HG02610 (cell line): Measurements from ENCODE around the gene CACNA1D.

Source experiments
- ATAC-seq: cut with Tn5 transposase; IDR thresholded peaks from one replicate; pipeline ENCODE4 v1.9.1; 2021; ENCODE audit warnings: mild to moderate bottlenecking, moderate library complexity; ENCODE audit not compliant: unreplicated experiment

The CACNA1D gene

GRCh38 chr3:53775018-53775417, 280.6 kb downstream of the CACNA1D start:
- ATAC-seq: no peak

- no peak for ATAC-seq
These were observed 281.4 kb downstream of the CACNA1D start for GRCh38 chr3:53775834-53776251.

GRCh38 chr3:53776494-53777101, 282.2 kb downstream of the CACNA1D start:
- no peak for ATAC-seq

- ATAC-seq: no peak
These were observed 283.1 kb downstream of the CACNA1D start for GRCh38 chr3:53777468-53777867.

DNA sequence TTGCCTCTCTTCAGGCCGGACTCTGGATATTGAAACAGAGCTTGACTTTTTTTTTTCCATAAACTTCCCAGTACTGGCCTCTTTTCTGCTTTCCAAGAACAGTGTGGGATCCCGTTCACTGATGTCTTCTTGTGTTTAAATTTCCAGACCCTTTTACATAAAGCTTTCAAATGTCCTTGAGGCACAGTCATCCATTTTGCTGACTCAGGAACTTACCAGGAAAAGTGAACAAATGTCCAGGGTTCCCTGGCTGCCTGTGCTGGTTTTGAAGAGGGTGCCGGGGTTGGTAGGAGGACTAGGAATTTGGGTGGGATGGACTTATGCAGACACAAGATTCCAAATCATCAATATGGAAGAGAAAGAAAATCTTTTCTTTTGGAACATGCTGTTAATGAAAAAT, 283.7 kb downstream of the CACNA1D start:
- ATAC-seq: no peak

GRCh38 chr3:53780171-53780570, 285.8 kb downstream of the CACNA1D start:
- no peak for ATAC-seq

- ATAC-seq: no peak
These were observed 286.4 kb downstream of the CACNA1D start for GRCh38 chr3:53780806-53781205.

- no peak for ATAC-seq
These were observed 292.6 kb downstream of the CACNA1D start for GRCh38 chr3:53787016-53787415.

DNA sequence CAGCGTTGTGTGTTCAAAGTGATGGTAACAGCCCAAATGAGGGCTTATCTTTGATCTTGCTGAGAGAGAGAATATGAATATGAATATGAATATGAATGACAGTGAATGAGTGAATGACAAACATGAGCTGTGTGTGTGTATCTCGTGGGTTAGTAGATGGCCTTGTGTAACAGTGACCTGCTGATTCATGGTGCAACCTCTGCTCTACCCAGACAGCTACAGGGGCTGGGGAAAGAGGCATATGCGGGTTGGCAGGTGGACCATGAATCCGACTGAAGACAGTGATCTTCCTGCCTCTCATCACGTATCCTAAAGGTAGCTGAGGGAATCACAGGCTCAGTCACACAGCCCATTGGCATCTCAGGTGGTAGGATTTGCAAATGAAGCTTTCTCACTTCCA, 293.6 kb downstream of the CACNA1D start:
- ATAC-seq: no peak

GRCh38 chr3:53789459-53789858, 295.0 kb downstream of the CACNA1D start:
- no peak for ATAC-seq

DNA sequence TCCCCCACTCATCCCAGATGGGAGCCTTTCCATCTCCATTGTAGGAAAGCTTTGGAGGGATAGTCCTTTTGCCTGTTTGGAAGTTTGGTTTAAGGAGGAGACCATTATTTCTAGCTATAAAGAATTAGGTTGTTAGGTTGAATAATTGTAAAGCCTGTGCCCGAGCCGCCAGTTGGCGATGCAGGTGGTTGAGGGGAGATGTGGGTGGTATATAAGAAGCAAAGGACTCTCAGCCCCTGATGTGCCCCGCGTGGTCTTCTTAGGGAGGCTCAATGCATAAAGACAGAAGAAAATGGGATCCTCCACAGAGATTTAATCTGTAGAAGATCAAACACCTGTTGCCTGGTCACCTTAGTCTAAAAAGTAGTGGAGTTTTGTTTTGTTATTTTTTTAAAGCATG, 296.1 kb downstream of the CACNA1D start:
- no peak for ATAC-seq

- no peak for ATAC-seq
These were observed 296.9 kb downstream of the CACNA1D start for GRCh38 chr3:53791317-53791716.

DNA sequence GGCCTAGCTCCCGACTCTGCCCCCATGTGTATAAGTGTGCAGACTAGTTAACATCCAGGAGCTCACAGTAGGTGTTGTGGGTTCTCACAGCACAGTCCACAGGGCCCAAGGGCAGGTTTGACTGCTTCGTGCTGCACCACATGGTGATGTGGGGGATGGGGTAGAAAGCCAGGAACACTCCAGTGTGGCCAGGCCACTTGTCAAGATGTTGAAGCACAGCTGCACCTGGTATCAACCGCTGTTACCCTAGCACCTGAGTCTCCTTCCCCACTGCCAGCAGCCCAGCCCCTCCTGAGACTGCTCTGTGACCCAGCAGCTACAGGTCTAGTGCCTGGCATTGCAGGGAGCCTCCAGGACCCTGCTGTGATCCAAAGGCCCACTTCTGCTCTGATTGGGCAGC, 298.5 kb downstream of the CACNA1D start:
- ATAC-seq: no peak

DNA sequence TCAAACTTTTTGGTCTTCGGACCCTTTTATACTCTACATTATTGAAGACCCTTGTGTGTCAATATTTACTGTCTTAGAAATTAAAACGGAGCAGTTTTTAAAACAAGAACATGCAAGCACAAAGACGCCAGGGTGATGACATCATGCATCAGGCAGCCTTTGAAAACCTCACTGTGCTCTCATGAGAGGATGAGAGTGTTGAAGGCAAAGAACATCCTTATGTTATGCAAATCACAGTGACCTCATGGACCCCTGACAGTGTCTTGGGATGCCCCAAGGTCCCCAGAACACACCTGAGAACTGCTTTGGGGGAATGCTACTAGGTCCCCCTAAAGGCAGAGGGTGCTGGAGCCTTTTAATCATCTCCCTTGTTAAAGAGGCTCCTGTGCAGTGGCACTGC, 300.2 kb downstream of the CACNA1D start:
- no peak for ATAC-seq

DNA sequence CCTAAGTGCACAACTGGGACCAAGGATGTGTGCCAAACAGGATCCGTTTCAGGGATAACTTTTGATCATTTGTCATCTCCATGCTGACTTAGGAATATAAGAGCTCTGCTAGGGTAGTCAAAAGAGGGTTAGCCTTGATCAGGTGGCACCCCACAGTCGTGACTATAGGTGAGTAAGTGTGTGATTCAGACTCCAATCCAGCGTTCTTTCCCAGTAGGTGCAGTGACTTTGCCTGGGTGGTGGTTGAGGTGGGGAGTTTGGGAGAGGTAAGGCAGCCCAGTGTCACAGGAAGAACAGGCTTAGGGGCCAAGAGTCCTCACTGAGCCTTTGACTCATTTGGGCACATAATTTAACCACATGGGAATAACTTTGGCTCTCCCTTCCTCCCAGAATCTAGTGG, 300.8 kb downstream of the CACNA1D start:
- no peak for ATAC-seq

DNA sequence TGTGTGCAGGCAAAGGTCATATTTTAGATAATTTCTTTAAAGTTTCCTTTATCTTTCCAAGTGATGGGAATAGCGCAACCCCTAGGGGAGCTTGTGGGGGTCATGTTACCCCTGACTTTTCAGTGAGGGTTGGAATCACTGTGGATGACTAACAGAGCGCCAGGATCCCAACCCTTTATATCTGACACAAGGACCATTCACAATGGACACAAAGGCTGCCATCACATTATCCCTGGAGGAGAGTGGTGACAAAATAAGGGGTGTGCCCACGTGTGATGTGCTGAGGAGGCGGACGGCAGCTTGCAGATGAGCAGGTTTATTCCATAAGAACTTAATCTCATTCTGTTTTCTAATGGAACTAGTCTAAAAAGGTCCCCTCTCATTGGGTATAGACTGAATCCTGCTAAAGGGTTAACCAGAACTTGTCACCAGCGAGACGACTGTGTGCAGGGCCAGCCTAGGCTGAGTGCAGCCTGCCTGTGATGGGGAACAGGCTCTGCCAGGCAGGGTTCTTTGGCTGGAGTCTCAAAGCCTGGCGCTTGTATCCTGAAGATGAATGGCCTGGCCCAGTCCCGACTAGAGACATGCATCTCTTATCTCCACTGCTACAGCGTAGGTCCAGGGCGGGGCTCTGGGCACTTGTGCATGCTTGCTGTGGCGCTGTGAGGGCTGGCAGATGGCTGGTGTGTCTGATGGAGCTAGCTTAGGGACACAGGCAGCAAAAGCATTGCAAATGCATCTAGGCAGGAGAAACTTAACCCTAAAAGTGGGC, 301.6 kb downstream of the CACNA1D start:
- ATAC-seq: no peak

DNA sequence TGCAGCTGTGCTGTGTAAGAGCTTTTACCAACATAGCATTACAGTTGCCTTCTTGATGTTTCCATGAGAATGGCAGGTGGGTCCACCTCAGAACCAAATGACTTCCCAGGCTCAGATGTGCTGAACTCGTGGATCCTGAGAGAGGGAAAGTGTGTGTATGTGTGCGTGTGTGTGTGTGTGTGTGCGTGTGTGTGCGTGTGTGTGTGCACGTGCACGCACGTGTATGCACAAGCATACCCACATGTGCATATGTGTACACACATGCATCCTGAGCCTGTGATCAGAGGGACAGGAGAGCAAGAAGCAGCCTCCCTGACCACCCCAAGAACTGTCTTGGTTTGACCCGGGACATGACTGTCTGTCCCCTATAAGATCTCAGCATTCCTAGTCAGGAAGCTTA, 303.7 kb downstream of the CACNA1D start:
- ATAC-seq: no peak

GRCh38 chr3:53799338-53799865, 305.0 kb downstream of the CACNA1D start:
- no peak for ATAC-seq

DNA sequence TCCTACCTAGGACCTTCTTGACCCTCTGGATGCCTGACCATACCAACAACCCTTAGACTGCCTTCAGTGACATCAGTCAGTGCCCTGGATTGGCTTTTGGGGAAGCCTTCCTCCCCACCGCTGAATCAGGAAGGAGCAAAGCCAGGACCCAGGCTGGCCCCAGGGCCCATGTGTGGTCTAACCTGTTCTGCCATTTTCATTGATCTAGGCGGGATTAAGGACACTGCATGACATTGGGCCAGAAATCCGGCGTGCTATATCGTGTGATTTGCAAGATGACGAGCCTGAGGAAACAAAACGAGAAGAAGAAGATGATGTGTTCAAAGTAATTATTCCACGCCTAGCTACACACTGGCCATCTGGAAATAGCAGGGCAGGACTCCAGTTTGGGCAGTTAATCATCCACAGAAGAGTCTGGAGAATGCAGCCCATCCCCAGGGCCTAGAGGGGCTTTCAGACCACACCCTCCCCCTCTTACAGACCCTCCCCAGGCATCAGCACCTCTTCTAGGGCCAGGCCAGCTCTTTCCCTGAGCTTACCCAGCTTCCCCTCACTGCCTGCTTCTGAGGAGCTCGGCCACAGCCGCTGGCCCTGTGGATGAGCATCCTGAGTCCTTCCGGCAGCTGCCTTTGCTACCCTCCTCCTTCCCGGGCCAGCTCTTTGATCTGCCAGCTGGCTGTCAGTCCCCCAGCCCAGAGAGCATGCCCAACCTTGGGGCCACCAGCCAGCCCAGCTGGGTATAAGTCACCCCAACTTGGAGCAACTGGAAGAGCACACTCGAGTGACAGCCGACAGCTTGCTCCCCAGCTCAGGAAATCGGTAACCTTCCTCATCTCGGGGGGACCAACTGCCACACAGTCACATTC, 305.9 kb downstream of the CACNA1D start:
- no peak for ATAC-seq

DNA sequence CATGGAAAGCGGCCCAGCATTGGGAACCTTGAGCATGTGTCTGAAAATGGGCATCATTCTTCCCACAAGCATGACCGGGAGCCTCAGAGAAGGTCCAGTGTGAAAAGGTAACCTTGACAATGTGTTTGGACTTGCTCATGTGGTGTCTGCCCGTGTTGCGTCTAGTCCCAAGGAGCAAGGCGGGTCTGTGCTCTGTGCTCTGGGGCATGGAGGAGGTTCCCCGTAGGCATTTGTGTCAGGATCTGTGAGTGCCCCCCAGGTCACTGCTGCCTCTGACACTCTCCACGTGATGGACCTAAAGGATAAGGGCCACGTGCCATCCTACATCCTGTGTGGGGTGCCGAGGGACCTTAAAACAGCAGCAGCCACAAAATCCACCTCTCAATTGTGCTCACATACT, 306.9 kb downstream of the CACNA1D start:
- no peak for ATAC-seq

DNA sequence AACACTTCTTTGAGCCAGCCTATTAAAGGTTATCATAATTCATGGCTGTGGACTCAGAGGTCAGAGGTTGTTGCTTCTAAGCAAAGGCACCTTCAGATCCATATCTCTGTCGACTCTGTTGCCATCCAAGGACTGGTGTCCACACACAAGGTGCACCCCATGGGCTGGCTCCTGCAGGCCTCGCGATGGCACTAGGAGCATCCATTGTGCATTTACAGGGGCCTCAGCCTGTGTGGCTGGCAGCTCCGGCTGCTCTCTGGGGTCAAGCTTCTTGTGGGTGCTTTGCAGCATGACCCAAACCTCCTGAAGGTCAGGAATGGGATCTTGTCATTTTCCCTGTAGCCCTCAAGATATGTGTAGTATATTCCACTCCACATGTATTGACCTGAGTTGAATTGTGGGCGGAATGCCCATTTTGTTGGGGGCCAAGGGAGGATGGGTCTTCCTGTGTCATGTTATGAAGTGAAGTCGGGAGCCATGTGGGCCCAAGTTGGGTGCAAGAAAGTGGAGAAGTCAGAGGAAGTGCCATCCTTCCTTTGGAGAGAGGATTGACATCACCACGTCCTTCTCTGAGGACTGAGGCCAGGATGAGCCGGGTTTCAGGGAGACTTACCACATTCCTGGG, 308.0 kb downstream of the CACNA1D start:
- no peak for ATAC-seq
